ENCODE measurements around the gene NOSTRIN. TPM values are rescaled to one million over a fixed set of nuclear protein-coding genes. Genes with fewer than 3 reads are reported as not detected.

The NOSTRIN gene
- total RNA-seq, 1 experiment from 2014 or later: not detected

DNA sequence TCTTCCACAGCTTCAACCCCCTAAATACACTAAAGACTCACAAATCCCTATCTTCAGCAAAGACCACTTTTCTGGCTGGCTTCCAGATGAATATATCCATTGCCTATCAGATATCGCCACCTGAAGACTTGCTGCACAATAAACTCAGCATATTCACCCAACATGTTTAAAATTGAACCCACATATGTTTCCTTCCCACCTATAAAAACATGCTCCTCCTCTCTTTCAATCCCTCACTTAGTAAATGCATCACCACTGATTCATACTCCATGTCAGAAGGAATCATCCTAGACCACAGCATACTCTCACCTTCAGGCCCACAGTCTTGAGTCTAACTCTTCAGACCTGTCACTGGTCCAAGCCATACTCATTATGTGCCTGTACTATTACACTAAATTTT lies 82.5 kb downstream of the NOSTRIN start:
- DNase-seq (ENCODE audit: low read depth): peak; percentile 42

GRCh38 chr2:168889635-168890005 lies 87.2 kb downstream of the NOSTRIN start:
- no peak for DNase-seq (ENCODE audit: low read depth)

GRCh38 chr2:168890006-168890782 lies 87.8 kb downstream of the NOSTRIN start, which contains the start of gene SPC25:
Gene SPC25, minus strand, starts transcription at chr2:168890430. Its CDS starts 911 bp downstream, at chr2:168889519.
- peak; percentile 92 for DNase-seq (ENCODE audit: low read depth)

GRCh38 chr2:168892327-168892726 lies 89.9 kb downstream of the NOSTRIN start:
- DNase-seq (ENCODE audit: low read depth): no peak

GRCh38 chr2:168894101-168894500 lies 91.7 kb downstream of the NOSTRIN start:
- DNase-seq (ENCODE audit: low read depth): no peak

DNA sequence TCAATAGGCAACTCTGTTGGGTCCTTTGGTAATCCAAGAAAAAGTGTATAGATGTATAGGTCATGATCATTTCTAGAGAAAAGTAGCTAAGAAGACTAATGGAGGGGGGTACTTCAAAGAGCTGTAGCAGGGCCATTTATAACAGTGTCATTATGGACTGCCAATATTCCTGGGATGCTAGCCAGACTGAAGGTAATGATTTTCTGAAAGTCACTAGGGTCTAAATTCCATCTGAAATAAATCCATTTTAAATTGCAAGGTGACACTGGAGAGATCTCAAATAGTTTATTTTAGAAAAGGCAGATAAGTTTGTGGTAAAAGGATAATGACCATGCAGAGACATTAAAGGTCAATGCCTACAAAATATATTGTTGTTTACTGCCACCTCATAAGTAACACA lies 92.3 kb downstream of the NOSTRIN start:
- DNase-seq (ENCODE audit: low read depth): no peak

GRCh38 chr2:168895771-168896170 lies 93.3 kb downstream of the NOSTRIN start:
- no peak for DNase-seq (ENCODE audit: low read depth)

GRCh38 chr2:168896783-168897182 lies 94.3 kb downstream of the NOSTRIN start:
- DNase-seq (ENCODE audit: low read depth): no peak

DNA sequence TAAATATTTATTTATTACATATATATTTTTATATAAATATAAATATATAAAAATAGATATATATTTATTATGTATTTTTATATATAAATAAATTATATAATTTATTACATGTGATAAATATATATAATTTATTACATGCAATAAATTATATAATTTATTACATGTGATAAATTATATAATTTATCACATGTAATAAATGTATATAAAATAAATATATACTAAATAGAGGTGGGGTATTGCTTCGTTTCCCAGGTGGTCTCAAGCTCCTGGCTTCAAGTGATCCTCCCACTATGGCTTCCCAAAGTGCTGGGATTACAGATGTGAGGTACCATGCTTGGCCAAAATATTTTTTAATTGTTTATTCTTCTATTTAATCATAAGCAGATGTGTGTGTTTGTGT lies 95.0 kb downstream of the NOSTRIN start:
- DNase-seq (ENCODE audit: low read depth): no peak

- no peak for DNase-seq (ENCODE audit: low read depth)
These were observed 98.6 kb downstream of the NOSTRIN start, which contains the start of gene G6PC2 for GRCh38 chr2:168901003-168901402. Gene G6PC2, plus strand, starts transcription at chr2:168901291. Its CDS starts 41 bp downstream, at chr2:168901332.

DNA sequence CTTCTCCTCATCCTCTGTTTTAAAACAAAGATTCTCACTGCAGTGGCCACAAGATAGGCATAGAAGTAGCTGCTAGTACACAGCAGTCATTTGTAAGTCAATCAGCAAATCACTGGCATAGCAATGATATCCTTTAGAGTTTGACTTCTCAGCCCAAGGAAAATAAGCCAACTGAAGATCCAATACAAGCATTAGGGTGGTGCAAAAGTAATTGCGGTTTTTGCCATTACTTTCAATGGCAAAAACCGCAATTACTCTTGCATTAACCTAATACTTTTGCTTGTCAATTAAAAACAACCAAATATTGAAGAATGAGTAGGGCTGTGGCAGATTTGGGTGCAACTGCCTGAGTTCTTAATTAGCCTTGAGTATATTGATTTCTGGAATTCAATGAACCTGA lies 101.5 kb downstream of the NOSTRIN start:
- DNase-seq (ENCODE audit: low read depth): no peak

DNA sequence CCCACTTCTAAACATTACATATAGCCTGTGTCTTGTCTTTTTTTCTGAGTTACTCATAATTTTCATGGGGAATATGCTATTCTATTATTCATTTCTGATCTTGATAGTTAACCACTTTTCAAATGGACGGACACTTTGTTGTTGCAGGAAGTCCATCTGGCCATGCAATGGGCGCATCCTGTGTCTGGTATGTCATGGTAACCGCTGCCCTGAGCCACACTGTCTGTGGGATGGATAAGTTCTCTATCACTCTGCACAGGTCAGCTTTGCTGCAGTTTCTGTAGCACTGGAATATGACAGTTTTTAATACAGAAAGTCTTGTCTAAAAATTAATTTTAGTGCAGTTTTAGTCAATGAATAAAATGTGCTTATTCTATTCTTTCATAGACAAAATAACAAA lies 101.9 kb downstream of the NOSTRIN start:
- no peak for DNase-seq (ENCODE audit: low read depth)

DNA sequence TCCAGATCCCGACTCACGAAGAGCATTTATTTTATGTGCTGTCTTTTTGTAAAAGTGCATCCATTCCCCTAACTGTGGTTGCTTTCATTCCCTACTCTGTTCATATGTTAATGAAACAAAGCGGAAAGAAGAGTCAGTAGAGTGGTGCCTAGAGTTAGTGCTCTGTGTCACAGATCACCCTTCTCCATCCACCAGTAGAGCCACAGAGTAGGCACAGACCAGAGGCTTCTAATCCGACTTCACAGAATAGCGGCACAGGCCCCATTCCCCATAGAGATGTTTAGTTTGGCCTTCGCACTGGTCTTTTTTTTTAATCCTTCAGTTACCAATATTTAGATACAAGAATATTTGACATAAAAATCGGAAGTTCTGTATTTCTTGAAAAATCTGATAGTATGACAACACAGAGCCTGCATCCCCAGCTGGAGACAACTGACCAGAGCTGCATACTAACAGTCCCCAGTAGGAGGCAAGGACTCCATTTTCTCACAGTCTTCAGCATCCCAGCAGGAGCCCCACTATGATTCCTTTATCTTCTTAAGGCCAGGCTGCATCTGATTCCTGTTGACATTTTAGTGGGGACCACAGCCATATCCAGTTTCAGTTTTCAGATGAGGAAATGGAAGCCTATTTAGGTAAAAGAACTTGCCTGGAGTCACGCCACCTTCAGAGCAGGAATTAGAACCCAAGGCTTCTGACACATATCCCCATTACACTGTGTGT lies 105.7 kb downstream of the NOSTRIN start:
- no peak for DNase-seq (ENCODE audit: low read depth)

DNA sequence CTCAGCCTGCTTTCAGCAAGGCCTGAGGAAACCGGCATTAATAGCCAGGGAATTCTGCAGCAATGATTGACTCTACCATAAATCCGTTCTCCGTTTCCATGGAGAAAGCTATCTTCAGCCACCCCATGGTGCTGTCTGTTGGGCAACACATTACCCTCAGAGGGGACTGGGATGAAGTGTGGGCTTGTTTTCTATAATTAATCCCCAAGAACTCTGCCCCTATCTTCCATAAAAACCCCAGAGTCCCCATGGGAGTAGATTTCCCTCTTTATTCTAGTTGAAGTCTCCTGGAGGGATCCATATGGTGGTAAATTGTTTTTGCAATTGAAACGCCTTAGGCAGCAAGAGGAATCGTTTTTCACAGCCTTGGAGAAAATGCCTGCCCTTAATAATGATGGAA lies 107.9 kb downstream of the NOSTRIN start:
- no peak for DNase-seq (ENCODE audit: low read depth)

DNA sequence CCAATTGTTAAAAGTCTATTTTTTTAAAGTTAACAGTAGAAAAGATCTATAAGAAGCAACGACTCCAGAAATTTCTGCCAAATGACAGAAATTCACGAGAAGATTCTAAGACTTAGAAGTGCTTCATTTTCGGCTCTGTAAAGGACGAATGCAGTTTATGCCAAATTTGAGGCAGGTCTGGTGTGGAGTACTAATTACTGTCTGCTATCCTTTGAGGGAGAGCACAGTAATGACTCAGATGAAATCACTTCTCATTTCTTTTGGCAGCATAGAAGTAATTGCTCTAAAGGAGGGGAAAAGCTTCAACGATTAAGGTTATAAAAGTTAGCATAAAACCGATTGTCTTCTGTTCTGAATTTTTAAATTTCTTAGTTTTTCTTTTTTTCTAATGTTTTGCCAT lies 110.0 kb downstream of the NOSTRIN start:
- no peak for DNase-seq (ENCODE audit: low read depth)

DNA sequence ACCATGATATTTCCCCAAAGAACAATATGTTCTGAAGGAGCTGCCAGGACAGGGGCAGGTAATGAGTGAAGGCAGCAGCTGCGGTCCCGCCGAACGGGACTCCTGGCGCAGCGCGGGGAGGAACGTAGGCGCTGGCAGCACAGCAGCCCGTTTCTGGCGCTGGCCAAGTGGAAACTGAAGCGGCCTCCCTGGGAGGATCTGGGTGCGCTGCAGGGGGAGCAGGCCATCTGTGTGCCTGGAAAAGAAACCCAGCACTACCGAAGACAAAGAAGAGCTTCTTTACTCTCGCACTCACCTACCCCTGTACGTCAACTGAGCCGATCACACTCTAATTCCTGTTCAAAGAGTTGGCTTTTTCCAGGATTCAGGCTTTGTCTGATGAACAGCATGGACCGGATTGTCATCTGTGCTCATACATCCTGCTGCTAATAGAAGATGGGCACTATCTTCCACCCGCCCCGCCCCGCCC lies 110.5 kb downstream of the NOSTRIN start:
- peak; percentile 87 for DNase-seq (ENCODE audit: low read depth)

DNA sequence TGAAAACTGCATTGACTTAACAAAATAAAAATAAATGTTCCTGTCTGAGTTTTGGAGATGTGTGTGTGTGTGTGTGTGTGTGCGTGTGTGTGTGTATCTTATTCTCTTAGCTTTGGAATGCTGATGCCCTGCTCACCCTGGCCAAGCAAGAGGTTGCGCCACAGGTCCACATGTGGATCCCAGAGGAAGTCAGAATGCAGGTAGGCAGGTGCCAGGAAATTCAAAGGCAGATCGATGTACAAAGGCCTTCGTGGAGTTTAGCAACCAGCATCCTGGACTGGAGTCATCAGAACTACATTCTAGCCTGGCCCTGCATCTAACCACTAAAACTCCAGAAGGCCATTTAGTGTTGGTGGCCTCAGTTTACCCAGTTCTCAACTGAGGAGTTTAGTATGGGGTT lies 111.1 kb downstream of the NOSTRIN start:
- no peak for DNase-seq (ENCODE audit: low read depth)

Other genes starting within 250 kb of the NOSTRIN start
- 34.6 and 35.1 TPM in 2 replicates for gene SPC25, start 87.8 kb downstream of the NOSTRIN start, total RNA-seq (2014; rRNA removed)
- not detected in 2 replicates for gene G6PC2, start 98.7 kb downstream of the NOSTRIN start, total RNA-seq (2014; rRNA removed)
- not detected in 2 replicates for gene ABCB11, start 228.7 kb downstream of the NOSTRIN start, total RNA-seq (2014; rRNA removed)